GM18870 (cell line): ENCODE data around the gene IGLL5.

Experiments used
- ATAC-seq: cut with Tn5 transposase; IDR thresholded peaks from one replicate; pipeline ENCODE4 v1.9.1; 2021; ENCODE audit warnings: moderate library complexity; ENCODE audit not compliant: unreplicated experiment

The IGLL5 gene

DNA sequence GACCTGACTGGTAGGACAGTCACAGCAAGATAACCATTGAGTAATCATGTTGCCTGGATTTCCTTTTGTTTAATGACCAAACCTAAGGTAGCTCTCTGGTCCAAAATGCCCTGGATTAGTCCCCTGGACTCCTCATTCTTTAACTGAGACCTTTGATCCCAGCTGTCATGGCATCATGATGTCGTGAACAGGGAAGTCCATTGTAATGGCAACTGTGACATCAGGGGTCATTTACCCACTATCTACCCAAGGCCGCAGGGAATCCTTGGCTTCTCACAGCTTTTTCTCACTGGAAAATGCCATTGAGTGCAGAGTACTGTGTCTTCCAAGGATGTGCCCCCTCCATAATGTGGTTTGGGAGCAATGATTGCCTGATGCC is 29.1 kb upstream of the IGLL5 start:
- ATAC-seq, result no peak

GRCh38 chr22:22863001-22863400 is 24.6 kb upstream of the IGLL5 start:
- no peak for ATAC-seq

DNA sequence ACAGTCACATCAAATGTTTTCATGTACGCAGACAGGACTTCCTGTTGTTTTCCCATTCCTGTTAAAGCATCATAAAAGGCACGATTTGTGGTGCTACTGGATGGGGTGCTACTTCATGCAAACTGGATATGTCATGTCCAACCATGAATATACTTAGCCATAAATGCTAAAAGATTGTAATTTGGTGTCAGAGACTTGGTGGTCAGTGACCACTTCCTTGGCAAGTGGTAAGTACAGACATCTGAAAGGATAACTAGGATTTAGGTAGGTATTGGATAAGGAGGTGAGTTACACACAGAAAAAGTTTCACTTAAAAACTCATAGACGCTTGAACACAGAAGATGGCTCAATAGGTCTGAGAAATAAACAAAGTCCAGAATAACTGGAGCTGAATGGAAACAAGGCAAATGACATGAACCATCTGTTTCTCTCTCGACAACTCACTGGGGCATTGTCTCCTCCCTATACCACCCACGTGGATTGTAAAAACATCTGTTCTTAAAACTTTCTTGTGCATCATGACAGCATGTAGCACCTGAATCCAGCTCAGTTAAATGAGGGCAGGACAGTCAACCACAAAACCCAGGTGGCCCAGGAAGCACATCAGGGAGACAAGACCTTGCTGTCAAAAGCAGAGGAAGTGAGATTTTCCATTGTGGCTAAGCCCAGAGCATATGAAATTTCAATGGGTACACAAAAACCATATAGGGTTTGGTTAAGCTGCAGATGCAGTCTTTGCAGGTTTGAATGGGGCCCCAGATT is 22.1 kb upstream of the IGLL5 start:
- ATAC-seq, result peak; percentile 71

DNA sequence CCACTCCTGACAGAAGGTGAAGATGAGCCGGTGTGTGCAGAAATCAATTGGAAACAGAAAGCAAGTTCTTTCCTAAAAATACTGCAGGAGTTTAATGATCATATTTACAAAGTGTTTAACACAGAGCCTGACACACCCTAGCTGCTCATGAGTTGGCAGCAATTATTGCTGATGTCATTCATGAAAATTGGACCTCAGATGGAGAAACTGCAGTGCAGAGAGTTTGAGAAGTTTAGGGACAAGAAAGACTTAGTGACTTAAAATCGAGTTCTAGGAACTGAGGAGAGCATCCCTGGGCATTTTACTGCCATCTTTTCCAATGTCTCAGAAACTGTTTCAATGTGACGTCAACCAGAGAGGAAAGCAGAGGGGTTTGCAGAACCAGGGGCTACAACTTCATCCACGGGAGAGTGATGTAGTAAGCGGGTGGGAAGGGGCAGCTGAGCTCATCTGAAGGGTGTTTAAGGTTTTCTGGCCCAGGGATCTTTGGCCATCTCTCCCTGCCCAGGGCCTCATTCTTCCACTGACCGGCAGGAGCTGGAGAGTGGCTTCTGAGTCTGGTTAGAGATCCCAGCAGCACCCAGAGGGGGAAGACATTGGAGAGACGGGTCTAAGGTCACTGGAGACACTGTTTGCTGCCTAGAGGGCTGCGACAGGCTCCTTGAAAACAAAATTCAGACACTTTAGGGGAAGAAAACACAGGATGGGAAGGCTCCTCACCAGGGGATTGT is 21.1 kb upstream of the IGLL5 start:
- ATAC-seq, result no peak

DNA sequence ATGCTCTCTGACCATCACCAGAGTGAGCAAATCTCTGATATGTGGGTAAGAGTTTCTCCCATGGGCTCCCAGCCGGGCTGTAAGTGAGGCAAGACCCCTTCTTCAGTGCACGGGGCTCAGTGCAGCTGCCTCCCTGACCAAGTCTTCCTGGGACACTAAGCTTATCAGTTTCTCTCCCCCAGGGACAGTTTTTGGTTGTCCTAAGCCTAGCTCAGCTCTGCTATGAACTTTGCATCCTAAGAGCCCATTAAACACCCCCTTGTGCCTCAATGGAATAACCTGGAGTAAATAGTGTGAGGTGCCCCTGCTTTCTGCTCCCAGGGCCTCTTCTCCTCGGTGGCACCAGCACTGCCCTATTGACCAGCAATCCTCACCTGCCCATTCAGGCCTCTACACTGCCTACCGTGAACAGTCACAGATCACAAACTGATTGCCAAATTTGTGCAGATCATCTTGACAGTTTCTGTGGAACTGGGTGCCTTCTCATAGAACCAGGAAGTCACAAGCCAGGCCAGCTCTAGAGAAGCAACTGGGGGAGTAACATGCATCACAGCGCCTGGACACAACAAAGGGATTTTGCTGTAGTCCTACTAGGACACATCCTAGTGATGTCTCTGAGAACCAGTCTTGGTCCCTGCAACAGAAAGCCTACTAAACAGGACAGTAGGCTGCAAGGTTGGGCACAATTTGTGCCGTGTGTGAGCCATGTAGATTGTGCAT is 19.5 kb upstream of the IGLL5 start:
- ATAC-seq, result no peak

DNA sequence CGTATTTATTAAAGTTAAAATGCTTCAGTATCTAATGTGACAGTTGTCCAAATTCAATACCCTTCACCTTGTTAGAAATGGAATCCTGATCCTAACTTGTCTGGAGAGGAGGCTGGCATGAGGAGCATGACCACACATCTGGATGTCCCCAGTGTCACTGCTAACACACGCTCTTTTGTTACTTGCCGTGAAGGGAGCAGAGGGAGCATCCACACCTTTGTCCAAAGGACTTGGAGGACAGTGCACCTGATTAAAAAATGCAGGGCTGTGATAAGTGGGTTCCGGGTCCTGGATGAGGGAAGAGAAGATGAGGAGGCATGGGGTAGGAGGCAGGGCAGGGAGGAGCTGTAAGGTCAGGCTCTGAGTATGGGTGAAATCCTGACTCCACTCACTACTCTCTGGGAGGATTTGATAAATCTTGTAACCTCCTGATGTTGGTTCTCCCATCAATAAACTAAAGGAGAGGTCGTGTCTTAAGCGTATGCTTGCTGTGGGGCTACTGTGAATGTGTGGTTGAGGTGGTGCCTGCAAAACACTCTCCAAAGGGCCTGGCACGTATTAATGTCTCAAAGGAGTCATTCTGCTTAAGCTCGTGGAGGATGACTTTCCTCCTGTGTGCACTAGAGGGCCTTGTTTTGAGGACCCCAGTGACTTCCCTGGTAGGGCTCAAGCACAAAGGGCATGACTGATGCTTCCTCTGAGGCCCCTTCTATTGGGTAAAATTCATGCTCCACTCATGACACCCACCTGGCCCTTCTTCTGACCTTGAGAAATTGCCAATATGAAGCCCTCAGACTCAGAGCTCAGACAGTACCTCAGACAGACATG is 16.8 kb upstream of the IGLL5 start:
- ATAC-seq, result no peak

- ATAC-seq, result no peak
These were observed 15.9 kb upstream of the IGLL5 start for GRCh38 chr22:22871536-22872278.

GRCh38 chr22:22872722-22873708 is 14.6 kb upstream of the IGLL5 start:
- no peak for ATAC-seq

DNA sequence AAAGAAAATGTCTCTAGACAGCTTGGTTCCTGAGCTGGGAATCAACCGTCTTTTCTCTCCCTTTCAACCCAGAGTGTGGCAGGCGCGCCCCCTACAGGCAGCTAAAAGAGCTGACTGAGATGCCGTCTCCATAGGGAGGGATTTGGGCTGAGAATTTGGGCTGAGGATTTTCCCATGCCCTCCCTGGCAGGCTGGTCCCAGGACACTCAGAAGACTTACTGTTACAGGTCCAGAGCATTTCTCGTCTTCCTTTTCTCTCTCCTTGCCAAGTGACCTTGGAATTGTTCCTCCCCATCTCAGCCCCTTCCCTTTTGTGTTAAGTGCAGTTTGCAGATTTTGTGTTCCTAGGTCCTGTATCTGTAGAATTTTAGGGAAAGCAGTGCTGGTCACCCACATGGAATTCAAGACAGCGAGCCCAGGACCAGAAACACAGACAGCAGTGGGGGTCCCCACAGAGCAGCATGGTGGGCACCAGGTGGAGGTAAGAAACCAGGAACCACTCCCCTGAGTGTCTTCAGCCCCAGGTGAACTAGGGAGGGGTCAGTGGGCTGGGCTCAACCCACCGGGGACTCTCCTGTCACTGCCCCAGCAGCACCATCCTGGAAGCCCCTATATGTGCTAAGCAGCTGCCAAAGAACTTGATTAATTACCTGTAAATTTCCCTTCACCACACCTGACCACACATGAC is 9.9 kb upstream of the IGLL5 start:
- no peak for ATAC-seq

DNA sequence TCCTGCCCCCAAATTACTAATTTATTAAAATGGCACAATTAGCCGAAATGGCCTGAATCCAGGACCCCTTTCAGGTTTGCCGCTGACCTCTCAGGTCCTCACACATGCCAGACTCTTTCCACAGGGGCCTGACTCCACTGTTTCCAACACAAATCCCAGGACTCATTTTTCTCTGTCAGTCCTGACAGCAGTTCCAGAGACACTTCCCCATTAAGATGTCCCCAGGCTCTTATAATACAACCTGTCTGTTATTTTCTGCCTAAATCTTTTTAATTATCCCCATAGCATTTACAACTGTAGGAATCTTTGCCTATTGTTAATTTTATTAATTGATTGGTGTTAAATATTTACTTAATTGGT is 9.4 kb upstream of the IGLL5 start:
- ATAC-seq, result no peak

DNA sequence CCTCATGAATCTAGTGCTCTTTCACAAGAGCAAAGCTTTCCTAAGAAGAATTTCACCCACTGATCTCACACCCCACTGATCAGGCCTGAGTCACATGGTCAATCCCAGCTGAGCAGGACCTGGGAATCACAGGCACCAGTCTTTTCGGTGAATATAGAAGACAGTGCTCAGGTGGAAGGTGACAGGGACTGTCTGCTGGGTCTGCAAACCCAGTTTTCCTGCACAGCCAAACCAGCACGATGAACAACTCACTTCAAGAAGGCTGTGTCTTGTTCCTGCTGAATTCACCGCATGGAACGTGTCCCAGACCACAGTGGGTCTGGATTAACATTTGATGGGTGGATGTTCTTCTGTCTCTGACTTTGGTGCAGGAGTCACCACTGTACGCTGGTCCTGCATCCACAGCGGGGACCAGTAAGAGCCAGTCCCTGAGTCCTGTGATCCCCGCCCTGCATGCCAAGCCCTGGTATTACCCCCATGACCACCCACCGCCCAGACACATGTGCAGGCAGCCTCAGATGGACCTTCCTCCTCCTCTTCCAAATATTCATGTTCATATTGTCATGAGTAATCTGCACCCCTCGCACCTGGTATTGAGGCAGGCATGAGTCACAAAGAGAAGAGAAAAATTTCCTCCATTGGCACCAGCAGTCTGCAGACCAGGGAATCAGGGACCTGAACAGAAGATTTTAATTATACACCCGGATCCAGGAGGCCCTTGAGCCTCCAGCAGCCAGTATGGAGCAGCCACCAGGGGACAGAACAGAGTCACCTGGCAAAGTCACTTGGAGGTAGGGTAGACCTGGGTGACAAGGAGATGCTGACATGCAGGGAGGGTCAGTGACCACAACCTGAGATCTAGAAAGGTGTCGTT is 8.6 kb upstream of the IGLL5 start:
- no peak for ATAC-seq

GRCh38 chr22:22879675-22880155 is 7.9 kb upstream of the IGLL5 start:
- no peak for ATAC-seq

- ATAC-seq, result no peak
These were observed 7.0 kb upstream of the IGLL5 start for GRCh38 chr22:22880645-22881044.

DNA sequence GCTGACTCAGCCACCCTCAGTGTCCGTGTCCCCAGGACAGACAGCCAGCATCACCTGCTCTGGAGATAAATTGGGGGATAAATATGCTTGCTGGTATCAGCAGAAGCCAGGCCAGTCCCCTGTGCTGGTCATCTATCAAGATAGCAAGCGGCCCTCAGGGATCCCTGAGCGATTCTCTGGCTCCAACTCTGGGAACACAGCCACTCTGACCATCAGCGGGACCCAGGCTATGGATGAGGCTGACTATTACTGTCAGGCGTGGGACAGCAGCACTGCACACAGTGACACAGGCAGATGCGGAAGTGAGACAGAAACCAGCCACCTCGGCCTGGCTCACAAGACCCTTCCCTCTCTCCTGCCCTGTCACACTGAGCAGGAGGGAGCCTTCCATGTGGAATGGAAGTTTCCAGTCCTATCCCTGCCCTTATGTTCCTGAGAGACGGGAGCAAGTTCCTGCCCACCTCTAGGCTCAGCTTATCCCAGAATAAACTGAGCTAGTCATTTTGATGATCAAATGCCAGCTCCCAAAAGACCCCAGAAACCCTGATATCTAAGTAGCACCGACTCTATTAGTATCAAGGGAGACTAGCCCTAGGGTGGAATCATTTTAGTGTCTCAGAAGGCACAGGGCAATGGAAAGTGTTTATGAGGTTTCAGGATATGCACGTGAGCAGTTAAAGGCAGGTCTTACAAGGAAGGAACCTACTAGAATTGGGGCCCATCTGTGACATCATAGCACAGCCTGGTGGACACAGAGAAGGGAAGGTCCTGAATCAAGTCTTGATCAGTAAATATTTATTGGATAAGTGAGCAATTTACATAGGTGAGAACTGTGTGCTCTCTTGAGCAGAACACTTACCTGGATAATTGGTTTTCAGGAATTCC is 6.3 kb upstream of the IGLL5 start:
- no peak for ATAC-seq

DNA sequence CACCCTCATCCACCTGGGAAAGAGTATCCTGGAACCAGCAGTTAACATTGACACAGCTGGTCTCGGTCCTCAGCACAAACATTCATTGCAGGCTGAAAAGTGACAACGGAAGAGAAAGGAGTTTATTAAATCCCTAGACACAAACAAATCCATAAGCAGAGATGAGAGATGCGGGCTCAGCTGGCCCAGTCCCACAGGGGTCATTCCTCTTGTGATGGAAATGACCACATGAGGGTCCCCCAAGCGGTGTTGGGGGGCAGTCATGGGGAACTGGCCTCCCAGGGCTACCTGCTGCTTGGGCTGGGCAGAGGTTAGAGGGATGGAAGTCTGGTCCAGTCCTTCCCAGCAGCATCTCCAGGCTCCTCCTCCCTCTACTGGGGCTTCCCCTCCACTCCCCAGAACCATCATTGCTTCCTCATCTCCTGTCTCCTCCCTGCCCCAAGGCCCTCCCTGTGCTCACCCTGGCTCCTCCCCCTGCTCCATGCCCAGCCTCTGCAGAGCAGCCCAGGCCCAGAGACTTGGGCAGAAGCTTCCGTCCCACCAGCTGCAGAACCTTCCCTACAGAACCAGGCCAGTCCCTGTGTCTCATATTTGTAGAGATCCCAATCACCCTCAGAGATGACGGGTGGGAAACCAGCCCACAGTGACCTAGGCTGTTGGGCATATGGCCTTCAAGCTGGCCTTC is 5.4 kb upstream of the IGLL5 start:
- no peak for ATAC-seq
